ENCODE data around the gene PRKCA.

- TF ChIP-seq FOXK1 (CRISPR knock-in tag; IDR thresholded peaks at IDR 0.05; ENCODE audit: borderline replicate concordance) (no peak), ZNF561 (CRISPR knock-in tag; conservative IDR thresholded peaks at IDR 0.05) (no peak), EHMT2 (IDR thresholded peaks at IDR 0.05) (no peak), REST (IDR thresholded peaks at IDR 0.05; ENCODE audit: borderline replicate concordance) (no peak), REST (CRISPR knock-in tag; IDR thresholded peaks at IDR 0.05; ENCODE audit: low read depth) (no peak), ZNF408 (CRISPR knock-in tag; IDR thresholded peaks at IDR 0.05; ENCODE audit: low read depth) (no peak), GABPA (tag; conservative IDR thresholded peaks at IDR 0.05; ENCODE audit: low read depth) (no peak), ZMIZ1 (IDR thresholded peaks at IDR 0.05; ENCODE audit: low read depth in 2 of 2, low read length in 2 of 2) (no peak), HDGF (IDR thresholded peaks at IDR 0.05) (no peak), CTCF (IDR thresholded peaks at IDR 0.05 in 2 of 3, conservative IDR thresholded peaks at IDR 0.05 in 1 of 3; ENCODE audit: insufficient read depth in 2 of 3, low read depth in 1 of 3, low read length in 3 of 3) (no peak), EZH2 (IDR thresholded peaks at IDR 0.05; ENCODE audit: borderline replicate concordance, low read depth, low read length) (no peak), SP2 (IDR thresholded peaks at IDR 0.05; ENCODE audit: extremely low read depth, low read depth, low read length, poor library complexity, severe bottlenecking) (no peak), NUFIP1 (IDR thresholded peaks at IDR 0.05; ENCODE audit: partially characterized antibody) (no peak)
These were observed 432.0 kb downstream of the PRKCA start for GRCh38 chr17:66734186-66734943.

All from K562 (cell line).